ENCODE results near the gene ERGIC1. TPM values are rescaled to one million over a fixed set of nuclear protein-coding genes. Genes with fewer than 3 reads are reported as not detected.

ERGIC1 gene
- total RNA-seq, 4 donors from 2014 or later, result 50.9 to 83.0 (median 65.5) TPM

GRCh38 chr5:172868436-172868923 lies 34.4 kb downstream of the ERGIC1 start:
- Histone ChIP-seq H3K27me3 (no peaks in the 10 kb centered on the region), H3K36me3 (no peaks in the 10 kb centered on the region), H3K4me3 (peak overlapping the region in 1 of 4 donors; percentile 19), H3K9me3 (no peaks in the 10 kb centered on the region), H3K4me1 (peaks cover 45 to 85% (median 66%) of the 10 kb centered on the region in 3 donors), H3K27ac (peak overlapping the region; percentile 76 to 94 (median 92))
- TF ChIP-seq POLR2A (IDR thresholded peaks at IDR 0.05), result no peak
- no peak for TF ChIP-seq CTCF (IDR thresholded peaks at IDR 0.05)
- intact Hi-C loops (cut with DNase I), result loop anchor here (10.0 kb wide), 1 partner anchor 94 kb away; the partner anchor contains the start of gene DUSP1
- WGBS, 2 donors, result 55 to 63% methylated on average over 9 of the region's 9 CpGs
- DNase-seq, result no peak

GRCh38 chr5:172868924-172869591 lies 35.0 kb downstream of the ERGIC1 start:
- Histone ChIP-seq H3K36me3 (no peaks in the 10 kb centered on the region), H3K4me3 (peak overlapping the region in 1 of 4 donors; percentile 19), H3K27me3 (no peaks in the 10 kb centered on the region), H3K9me3 (no peaks in the 10 kb centered on the region), H3K4me1 (peaks cover 48 to 88% (median 69%) of the 10 kb centered on the region in 3 donors), H3K27ac (peak overlapping the region; percentile 76 to 94 (median 92))
- no peak for DNase-seq
- TF ChIP-seq CTCF (IDR thresholded peaks at IDR 0.05), result peak in 3 of 6 experiments; percentile 16 to 19 (median 18)
- peak in 1 of 4 donors; percentile 25 for TF ChIP-seq POLR2A (IDR thresholded peaks at IDR 0.05)
- 20 to 33% methylated on average over 8 to 10 of the region's 10 CpGs for WGBS, 2 donors
- intact Hi-C loops (cut with DNase I), result loop anchor here (10.0 kb wide), 1 partner anchor 94 kb away; the partner anchor contains the start of gene DUSP1

- H3K4me3 ChIP-seq, result no peak overlapping the region
- no peaks in the 10 kb centered on the region for H3K36me3 ChIP-seq
- no peak for DNase-seq
- WGBS, 2 donors, result 73% methylated on average over 1 of the region's 1 CpG; no CpG with 5 or more reads in 1 of the 2 donors
- H3K4me1 ChIP-seq, result peaks cover 48 to 88% (median 69%) of the 10 kb centered on the region in 3 donors
- TF ChIP-seq POLR2A (IDR thresholded peaks at IDR 0.05) (no peak), CTCF (IDR thresholded peaks at IDR 0.05) (no peak)
- H3K27me3 ChIP-seq, result no peaks in the 10 kb centered on the region
- H3K9me3 ChIP-seq, result no peaks in the 10 kb centered on the region
- intact Hi-C loops (cut with DNase I), result loop anchor here (10.0 kb wide), 1 partner anchor 95 kb away; the partner anchor contains the start of gene DUSP1
- H3K27ac ChIP-seq, result peak overlapping the region; percentile 76 to 94 (median 92)
Measured at GRCh38 chr5:172869691-172870090, 35.6 kb downstream of the ERGIC1 start.

- no peak for DNase-seq
- no peaks in the 10 kb centered on the region for H3K27me3 ChIP-seq
- no peaks in the 10 kb centered on the region for H3K9me3 ChIP-seq
- intact Hi-C loops (cut with DNase I), result no loop called here
- peak overlapping the region; percentile 76 to 94 (median 92) for H3K27ac ChIP-seq
- TF ChIP-seq POLR2A (IDR thresholded peaks at IDR 0.05) (peak in 1 of 4 donors; percentile 27), CTCF (IDR thresholded peaks at IDR 0.05) (no peak)
- H3K36me3 ChIP-seq, result no peaks in the 10 kb centered on the region
- H3K4me3 ChIP-seq, result peak overlapping the region in 1 of 4 donors; percentile 4
- peaks cover 48 to 87% (median 69%) of the 10 kb centered on the region in 3 donors for H3K4me1 ChIP-seq
- WGBS, 2 donors, result 15 to 27% methylated on average over 4 of the region's 4 CpGs
Measured at GRCh38 chr5:172870291-172870714, 36.3 kb downstream of the ERGIC1 start.

Data from esophagus squamous epithelium (tissue), 5 donors.